Neural cell (in vitro differentiated cells): ENCODE results near the gene LMBRD2.

Source experiments
- CTCF ChIP-seq: fragments of 450-650 bp; IDR thresholded peaks from 2 replicates; pipeline ENCODE4 v1.5.1; 2014; ENCODE audit warnings: antibody characterized with exemption, mild to moderate bottlenecking, moderate library complexity; ENCODE audit not compliant: poor library complexity, severe bottlenecking
- EZH2 ChIP-seq: fragments of 200-600, 300-800 bp; shearing (Covaris generic), sonication (generic); IDR thresholded peaks from 2 replicates; pipeline ENCODE4 v1.6.1; 2014; ENCODE audit warnings: antibody characterized with exemption, low read length, borderline replicate concordance, mild to moderate bottlenecking; ENCODE audit not compliant: insufficient read depth, poor library complexity, severe bottlenecking
- POLR2AphosphoS5 ChIP-seq: IDR thresholded peaks from 2 replicates; pipeline ENCODE4 v1.6.1; 2012
- SMC3 ChIP-seq: fragments of 450-650 bp; conservative IDR thresholded peaks from 2 replicates; pipeline ENCODE4 v1.6.1; 2014; ENCODE audit warnings: antibody characterized with exemption, mild to moderate bottlenecking, moderate library complexity; ENCODE audit not compliant: poor library complexity
- TAF1 ChIP-seq: IDR thresholded peaks from 2 replicates; pipeline ENCODE4 v1.6.1; 2012; ENCODE audit warnings: low read depth

- TF ChIP-seq CTCF, result no peak
- TF ChIP-seq TAF1, result no peak
- TF ChIP-seq POLR2AphosphoS5, result no peak
- no peak for TF ChIP-seq EZH2
- TF ChIP-seq SMC3, result no peak
Observed at GRCh38 chr5:36175043-36175442, 23.4 kb upstream of the LMBRD2 start.
